ENCODE data around the gene OR2V2.
"Not testable (repeated sequence)": the region's sequence is repeated elsewhere in the genome, so short reads cannot be mapped to it uniquely, and the experiment has no call there.

OR2V2 gene

DNA sequence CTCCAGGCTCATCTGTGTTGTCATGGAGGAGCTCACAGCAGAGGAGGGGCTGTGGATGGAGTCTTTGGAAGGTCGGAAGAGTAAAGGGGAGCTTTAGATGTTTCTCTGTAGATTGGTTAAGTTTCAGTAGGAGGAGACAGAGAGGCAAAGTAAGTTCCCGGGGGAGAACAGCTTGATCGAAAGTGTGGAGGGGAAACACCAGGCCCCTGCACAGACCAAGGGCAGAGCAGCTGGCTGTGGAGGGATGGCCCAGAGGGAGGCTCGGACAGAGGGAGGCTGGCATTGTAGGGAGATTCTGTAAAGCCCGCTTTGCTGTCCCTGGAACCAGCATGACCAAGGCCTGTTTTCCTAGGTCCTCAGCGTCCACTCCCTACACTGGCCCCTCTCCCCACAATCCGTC is 5.3 kb upstream of the OR2V2 start:
- no peak for DNase-seq (ENCODE audit: low read depth in 2 of 2)

DNA sequence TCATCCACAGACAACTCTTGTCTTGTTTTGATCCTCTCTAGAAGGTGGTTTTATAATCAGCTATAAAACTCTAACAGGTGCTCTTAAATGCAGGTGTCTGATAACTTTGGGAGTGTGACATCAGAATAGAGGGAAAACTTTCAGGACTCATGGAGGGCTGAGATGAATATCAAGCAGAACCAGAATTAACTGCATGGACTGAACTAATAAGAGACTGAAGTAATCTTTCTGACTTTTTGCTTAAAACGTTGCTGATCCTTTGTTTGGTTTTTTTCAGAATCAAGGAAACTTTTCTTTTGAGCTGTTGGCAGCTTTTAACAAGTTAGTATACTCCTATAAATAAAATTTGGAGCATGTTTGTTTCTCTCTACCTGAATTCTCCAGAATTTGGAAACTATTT is 2.3 kb upstream of the OR2V2 start:
- DNase-seq (ENCODE audit: low read depth in 2 of 2) = no peak

DNA sequence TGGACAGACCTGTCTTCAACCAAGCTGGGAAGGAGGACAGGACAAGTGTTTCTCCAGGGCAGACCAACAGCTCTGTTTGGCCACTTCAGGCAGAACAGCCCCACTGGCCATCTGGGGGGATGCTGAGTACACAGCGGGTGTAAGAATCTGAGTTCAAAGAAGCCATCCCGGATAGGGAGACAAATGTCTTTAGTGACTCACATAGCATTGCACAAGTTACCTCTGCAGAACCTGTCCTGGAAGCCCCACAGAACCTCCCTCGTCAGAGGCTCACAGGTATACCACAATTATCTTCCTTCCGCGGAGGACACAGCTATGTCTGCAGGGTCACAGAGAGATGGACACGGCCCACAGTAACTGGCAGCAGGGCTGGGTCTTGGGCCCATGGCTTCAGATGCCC is 2.0 kb downstream of the OR2V2 start:
- DNase-seq (ENCODE audit: low read depth in 2 of 2) = no peak

DNA sequence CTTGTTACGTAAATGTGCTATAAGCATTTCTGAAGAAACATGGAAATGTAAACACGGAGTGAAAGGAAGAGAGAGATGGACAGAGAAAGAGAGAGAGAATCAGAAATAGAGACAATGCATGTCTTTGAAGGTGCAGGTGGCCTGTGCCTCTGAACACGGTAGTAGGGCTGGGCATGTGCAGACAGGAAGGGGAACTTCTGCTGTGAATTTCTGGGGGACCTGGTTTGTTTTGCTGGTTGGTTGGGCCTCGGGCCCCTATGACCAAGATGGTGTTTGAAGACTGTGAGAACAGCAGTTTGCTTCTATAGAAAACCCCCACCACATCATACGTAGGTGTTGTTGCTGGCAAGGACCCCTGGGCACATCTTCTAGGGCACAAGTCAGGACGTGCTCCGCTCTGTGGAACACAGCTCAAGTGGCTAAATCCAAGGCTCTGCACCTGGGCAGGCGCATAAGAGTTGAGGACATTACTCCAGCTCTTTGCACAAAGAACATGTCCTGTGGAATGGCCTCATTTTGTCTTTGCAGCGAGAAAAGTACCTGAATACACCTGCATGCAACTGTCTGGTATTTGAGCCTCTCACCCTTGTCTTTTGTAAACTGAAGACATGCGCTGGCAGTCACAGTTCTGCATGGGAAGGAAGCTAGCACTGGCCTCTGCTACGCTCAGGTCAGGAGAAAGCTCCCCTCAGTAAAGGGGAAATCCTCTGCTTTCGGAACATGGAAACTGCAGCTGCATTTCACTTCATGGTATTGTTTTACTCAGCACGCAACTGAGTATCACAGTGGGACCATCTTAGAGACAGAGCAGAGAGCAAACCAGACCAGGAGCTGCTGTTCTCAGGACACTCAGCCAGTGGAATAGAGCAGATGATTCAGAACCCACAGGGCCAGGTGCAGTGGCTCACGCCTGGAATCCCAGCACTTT is 2.7 kb downstream of the OR2V2 start:
- DNase-seq (ENCODE audit: low read depth in 2 of 2) = no peak

DNA sequence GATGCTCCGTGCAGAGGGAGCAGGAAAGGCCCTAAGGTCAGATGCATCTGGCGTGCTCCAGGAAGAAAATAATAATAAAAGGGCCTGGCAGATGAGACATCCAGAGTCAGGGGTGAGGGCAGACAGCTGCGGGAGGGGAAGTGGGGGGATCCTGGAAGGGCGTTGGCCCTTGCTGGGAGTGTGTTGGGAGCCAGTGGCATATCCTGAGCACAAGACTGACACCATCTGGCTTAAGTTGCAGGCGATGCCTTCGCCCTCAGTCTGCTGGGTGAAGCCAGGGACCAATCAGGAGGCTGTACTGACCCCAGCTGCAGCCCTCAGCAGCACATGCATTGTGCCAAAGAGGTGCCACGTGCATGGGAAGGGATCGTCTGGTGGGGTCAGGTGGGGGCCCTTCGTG is 3.8 kb downstream of the OR2V2 start:
- DNase-seq (ENCODE audit: low read depth in 2 of 2) = no peak

DNA sequence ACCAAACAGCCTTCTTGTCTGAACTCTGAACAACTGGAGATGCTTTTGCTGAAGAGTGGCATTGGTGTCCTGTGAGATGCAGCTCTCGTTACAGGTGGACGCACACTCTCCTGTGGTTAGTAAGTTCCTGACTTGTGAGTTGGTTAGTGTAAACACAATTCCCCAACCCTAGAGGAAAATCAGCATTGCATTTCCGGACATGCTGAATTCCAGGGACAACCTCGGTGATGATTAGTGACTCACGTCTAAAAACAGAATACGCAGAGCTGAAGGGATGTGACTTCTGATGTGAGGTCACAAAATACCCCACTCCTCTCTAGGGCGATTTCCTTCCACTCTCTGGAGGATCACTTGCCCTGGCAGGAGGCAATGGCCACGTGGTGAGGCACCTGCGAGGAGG is 5.0 kb downstream of the OR2V2 start:
- no peak for DNase-seq (ENCODE audit: low read depth in 2 of 2)

DNA sequence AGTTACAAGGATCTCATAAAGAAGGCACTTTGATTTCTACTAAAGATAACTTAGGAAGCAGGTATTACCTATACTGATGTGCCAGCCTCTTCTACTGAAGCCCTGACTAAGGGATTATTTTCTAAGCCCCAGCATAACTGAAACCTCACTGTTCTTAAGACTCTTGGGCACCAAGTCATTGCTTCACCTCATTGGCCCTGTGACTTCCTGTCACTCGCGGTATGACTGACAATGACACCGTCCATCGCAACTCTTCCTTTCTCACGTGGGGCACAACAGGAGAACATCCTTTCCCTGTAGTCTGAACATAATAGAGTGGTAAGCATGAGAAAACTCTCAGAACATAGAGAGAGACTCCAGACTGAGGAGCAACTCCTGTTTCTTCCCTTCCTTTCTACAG is 6.4 kb downstream of the OR2V2 start:
- no peak for DNase-seq (ENCODE audit: low read depth in 2 of 2)

DNA sequence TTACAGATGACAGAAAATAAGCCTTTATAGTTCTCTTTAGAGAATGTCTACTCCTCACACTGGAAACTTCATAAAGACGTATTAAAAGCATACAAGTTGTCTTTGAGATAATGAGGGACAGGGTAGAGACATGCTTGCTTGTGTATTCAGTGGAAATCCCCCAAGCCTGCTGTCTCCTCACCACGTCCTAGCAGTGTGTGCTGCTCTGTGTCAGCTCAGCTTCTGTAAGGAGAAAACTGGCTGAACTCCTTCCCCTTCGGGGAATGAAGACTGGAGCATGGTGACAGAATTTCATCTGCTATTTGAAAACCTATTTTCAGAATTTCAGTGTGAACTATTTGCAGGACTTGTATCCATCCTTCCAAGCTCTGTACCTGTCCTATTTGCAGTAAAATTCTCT is 9.4 kb downstream of the OR2V2 start:
- DNase-seq (ENCODE audit: low read depth in 2 of 2) = no peak

DNA sequence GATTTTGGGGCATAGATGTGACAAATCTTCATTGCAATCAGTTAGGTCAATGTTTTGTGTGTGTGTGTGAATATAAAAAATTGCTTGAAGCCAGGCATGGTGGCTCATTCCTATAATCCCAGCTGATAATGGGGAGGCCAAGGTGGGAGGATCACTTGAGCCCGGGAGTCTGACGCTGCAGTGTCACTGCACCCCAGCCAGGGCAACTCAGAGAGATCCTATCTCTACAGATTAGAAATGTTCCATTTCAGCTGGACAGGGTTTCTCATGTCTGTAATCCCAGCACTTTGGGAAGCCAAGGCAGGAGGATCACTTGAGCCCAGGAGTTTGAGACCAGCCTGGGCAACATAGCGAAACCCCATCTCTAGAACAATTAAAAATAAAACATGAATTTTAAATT is 11.5 kb downstream of the OR2V2 start:
- no peak for DNase-seq (ENCODE audit: low read depth in 2 of 2)

DNA sequence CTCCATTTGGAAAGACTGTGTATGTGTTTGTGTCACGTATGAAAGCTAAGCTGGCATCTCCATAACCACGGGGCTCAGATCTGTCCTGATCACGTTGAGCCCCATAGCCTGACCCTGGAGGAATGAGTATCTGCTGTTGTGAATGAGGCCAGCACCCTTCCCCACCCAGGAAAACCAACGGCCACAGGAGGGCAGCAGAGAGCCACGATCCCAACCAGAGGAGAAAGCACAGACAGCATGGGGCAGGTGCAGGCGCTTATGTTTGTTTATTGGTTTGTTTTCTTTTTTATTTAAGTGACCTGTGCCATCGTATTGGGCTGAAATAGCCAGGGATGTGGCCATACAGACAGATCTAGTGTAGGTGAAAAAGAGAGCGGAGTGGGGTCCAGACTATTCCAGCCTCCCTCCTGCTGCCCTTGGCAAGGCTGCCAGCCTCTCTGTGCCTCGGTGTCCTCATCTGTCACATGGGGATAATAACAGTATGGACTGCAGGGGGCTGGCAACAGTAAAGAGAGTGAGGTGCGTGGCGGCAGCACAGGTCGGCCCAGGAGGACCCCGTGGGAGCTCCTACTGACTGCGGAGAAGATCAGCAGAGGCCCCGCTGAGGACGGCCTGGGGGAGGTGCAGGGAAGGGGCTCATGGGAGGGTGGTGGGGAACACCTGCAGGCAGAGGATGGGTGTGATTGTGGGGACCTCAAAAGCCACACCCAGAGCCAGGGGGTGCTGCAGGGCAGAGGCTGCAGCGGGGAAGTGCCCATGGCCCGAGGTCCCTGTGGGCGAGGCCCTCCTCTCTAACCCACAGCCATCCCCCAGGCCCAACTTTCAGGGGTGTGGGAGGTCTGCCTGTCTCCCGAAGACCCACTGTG is 12.1 kb downstream of the OR2V2 start:
- peak; percentile 76 to 95 for DNase-seq (ENCODE audit: low read depth in 2 of 2)

DNA sequence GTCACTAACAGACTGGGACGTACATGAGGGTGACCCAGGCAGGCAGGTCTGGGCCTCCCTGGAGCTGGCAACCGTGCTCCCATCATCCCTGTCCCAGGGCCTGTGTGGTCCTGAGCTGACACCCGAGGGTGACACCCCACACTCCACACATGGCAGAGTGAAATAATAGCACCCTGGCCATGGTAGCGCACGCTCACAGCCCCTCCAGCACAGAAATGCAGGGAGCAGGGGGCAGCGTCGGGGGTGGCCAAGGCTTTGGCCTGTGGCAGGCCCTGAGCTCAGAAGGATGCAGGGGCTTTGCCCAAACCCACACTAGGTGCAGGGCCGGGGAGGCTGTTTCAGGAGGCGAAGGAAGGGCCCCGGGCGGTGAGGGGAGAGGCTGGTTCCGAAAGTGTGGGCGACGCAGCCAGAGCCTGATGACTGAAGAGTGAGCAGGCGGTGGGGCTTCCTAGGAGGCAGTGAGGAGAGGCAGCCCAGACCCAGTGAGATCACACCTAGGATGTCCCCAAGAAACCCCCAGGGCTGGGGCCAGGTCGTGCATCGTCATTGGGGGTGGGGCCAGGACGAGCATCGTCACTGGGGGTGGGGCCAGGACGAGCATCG is 12.9 kb downstream of the OR2V2 start:
- DNase-seq (ENCODE audit: low read depth in 2 of 2) = peak in 1 of 2 donors; percentile 45

DNA sequence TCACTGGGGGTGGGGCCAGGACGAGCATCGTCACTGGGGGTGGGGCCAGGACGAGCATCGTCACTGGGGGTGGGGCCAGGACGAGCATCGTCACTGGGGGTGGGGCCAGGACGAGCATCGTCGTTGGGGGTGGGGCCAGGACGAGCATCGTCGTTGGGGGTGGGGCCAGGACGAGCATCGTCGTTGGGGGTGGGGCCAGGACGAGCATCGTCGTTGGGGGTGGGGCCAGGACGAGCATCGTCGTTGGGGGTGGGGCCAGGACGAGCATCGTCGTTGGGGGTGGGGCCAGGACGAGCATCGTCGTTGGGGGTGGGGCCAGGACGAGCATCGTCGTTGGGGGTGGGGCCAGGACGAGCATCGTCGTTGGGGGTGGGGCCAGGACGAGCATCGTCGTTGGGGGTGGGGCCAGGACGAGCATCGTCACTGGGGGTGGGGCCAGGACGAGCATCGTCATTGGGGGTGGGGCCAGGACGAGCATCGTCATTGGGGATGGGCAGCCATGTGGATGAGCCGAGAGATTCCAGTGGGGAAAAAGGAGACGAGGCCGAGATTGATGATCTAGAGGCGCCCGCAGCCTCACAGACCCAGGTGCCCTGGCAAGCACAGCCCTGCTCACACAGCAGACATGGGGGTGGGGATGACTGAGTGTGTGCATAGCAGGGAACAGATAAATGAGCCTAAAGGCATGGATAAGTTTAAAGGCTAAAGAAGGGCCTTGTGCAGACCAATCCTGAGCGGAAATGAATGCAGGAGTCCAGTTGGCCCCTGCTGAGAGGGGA is 13.6 kb downstream of the OR2V2 start:
- DNase-seq (ENCODE audit: low read depth in 2 of 2) = not testable (repeated sequence)

DNA sequence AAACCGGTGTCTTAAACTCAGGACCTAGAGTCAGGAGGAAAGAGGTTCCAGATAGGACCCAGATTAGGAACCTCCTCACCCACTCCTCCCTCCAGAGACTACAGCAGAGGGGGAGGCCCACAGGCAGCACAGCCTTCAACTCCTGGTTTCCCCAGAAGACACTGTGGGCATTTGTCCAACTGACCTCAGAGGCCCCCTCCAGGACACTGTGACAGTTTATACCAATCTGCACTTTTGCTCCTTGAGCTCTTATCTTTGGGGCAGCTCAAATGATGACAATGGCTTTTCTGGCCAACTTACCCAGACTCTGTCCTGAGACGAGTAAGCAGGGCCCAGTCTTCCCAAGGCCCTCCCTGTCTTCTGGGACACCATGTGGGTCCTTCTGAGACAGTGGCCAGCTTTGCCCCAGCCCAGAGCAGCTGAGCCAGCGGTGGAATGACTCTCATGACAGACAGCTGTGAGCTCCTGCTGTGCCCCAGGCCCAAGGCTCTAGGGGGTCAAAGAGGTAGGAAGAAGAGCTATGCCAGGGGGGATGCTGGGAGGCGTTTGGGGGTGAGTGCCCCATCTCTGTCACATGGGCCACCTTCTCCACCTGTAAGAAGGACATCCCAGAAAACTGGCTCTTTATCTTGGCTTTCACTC is 14.3 kb downstream of the OR2V2 start:
- DNase-seq (ENCODE audit: low read depth in 2 of 2) = no peak

DNA sequence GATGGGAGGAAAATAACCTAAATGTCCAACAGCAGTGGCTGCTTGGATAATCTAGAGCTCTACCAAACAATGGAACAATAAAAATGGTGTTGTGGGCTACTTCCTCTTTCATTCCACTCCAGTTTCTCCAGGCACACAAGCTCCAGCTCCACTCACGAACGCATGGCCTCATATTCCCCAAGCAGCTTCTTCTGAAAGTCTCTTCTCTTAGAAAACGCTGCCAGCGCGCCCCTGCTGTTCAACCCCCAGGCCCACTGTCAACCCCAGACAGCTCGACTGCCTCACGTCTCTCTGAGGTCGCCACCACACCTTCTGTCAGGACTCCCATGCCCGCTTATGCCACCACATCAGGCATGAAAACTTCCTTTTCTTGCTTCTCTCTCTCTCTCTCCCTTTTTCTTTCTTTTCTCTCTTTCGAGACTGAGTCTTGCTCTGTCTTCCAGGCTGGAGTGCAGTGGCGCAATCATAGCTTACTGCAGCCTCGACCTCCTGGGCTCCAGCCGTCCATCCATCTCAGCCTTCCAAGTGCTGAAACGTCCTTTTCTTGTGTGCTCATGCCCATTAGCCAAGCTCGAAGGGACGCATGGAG is 16.2 kb downstream of the OR2V2 start:
- DNase-seq (ENCODE audit: low read depth in 2 of 2) = no peak

DNA sequence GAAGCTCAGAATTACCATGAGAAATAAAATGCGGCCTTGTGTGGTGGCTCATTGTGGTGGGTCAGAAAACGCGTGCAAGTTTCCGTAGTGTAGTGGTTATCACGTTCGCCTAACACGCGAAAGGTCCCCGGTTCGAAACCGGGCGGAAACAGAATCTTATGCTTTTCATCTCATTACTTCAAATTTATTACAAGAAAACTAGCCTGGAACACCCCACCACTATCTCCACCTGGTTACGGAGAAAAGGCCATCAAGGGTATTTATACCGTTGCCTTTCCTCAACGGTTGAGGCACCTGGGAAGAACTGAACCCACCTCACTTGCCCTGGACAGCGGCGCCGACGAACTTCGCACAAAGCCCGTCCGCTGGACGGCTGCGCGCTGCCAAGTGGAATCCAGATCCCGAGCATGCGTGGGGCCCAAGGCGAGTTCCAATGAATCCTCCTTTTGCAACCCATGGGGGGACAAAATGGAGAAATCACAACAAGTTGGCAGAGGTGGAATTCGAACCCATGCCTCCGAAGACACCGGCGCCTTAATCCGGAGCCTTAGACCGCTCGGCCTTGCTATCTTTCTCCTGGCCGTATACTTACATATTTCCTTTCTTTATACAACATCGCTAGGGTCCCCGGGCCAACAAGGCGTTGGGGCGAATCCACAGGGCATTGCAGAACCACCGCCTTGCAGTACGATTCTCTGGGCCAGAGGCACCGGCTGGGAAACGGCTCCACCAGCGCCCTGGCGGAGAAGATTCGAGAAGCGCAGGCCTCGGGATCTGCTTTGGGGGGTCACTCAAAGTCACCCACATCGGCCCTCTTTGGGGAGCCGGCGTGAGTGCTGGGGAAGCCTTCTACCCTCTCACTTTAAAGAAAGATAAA is 16.9 kb downstream of the OR2V2 start:
- no peak for DNase-seq (ENCODE audit: low read depth in 2 of 2)

DNA sequence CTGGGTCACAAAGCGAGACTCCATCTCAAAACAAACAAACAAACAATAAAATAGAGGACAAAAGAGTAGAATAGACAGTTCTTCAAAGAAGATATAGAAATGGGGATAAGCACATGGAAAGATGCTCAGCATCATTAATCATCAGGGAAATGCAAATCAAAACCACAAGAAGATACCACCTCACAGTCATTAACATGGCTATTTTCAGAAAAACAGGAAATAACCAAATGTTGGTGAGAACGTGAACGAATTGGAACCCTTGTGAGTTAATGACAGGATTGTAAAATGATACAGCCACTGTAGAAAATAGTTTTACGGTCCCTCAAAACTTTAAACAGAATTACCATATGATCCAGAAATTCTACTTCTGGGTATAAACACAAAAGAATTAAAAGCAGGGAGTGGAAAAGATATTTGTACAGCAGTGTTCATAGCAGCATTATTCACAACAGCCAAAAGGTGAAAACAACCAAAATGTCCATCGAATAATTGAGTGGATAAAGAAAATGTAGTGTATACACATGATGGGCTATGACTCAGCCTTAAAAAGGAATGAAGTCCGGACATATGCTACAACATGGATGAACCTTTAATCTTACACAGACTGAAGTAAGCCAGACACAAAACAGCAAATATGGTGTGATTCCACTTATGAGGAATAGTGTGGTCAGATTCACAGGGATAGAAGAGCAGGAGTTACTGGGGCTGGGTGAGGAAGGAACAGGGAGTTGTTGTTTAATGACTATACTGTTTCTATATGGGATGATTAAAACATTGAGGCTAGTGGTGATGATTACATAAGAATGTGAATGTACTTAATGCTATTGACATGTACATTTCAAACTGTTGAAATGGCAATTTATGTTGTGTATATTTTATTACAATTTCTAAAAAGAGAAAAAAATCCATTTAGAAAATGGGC is 19.7 kb downstream of the OR2V2 start:
- DNase-seq (ENCODE audit: low read depth in 2 of 2) = no peak

DNA sequence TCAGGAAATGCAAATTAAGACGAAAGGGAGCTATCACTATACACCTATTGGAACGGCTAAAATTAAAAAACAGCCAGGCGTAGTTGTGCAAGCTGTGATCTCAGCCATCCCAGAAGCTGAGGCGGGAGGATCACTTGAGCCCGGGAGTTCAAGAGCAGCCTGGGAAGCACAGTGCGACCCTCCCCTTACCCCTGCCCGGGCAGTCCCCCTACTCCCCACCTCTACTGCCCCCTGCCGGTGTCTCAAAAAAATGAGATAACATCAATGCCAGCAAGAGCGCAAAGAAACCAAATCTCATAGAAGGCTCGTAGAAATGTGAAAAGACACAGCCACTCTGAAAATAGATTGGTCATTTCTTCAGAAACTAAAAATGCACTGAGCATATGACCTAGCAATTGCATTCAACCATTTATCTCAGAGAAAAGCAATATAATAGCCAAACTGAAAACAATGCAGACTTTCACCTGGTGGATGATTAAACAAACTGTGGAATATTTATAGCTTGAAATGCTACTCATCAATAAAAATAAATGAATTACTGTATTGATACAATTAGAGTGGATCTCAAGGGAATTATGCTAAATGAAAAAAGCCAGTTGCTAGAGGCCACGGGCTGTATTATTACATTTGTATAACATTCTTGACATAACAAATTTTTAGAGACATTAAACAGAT is 20.6 kb downstream of the OR2V2 start:
- no peak for DNase-seq (ENCODE audit: low read depth in 2 of 2)

DNA sequence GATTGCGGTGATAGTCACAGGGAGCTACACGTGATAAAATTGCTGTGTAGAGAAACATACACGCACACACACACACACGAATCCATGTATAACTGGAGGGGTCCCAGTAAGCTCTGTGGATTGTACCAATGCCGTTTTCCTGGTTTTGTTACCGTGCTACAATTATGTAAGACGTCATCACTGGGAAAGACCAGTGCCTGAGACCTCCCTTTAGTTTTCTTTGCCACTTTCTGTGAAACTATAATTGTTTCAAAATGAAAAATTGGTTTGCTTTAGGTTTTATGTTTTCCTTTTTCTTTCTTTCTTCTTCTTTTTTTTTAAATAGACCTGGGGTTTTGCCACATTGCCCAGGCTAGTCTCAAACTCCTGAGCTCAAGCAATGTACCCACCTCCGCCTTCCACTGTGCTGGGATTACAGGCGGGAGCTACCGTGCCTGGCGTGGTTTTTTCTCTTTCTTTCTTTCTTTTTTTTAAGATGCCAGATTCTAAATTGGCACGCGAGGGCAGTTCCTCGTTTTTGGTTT is 21.3 kb downstream of the OR2V2 start:
- DNase-seq (ENCODE audit: low read depth in 2 of 2) = no peak
